ENCODE results near the gene CHIC1.
"Not testable (repeated sequence)": the region's sequence is repeated elsewhere in the genome, so short reads cannot be mapped to it uniquely, and the experiment has no call there.

CHIC1 gene

GRCh38 chrX:73562984-73563737 is at the start of gene CHIC1:
Gene CHIC1 (plus strand): TSS chrX:73563197. CDS start chrX:73563285, 88 bp downstream.
- peak; percentile 59 for DNase-seq

GRCh38 chrX:73522823-73523222 is 40.2 kb upstream of the CHIC1 start:
- not testable (repeated sequence) for DNase-seq

GRCh38 chrX:73524906-73525305 is 38.1 kb upstream of the CHIC1 start:
- no peak for DNase-seq

- DNase-seq = no peak
These were observed 36.9 kb upstream of the CHIC1 start for GRCh38 chrX:73525928-73526690.

GRCh38 chrX:73531655-73532054 is 31.3 kb upstream of the CHIC1 start:
- not testable (repeated sequence) for DNase-seq

- no peak for DNase-seq
These were observed 6.8 kb upstream of the CHIC1 start for GRCh38 chrX:73556159-73556558.

GRCh38 chrX:73561801-73562200 is 1.2 kb upstream of the CHIC1 start:
- no peak for DNase-seq

- DNase-seq = no peak
These were observed 539 bp upstream of the CHIC1 start for GRCh38 chrX:73562458-73562857.

- DNase-seq = no peak
These were observed 706 bp downstream of the CHIC1 start for GRCh38 chrX:73563738-73564068.

GRCh38 chrX:73577361-73577760 is 14.4 kb downstream of the CHIC1 start:
- peak; percentile 71 for DNase-seq

- no peak for DNase-seq
These were observed 18.1 kb downstream of the CHIC1 start for GRCh38 chrX:73581002-73581628.

GRCh38 chrX:73597758-73598157 is 34.8 kb downstream of the CHIC1 start:
- not testable (repeated sequence) for DNase-seq

- no peak for DNase-seq
These were observed 52.0 kb downstream of the CHIC1 start for GRCh38 chrX:73615022-73615421.

- not testable (repeated sequence) for DNase-seq
These were observed 78.7 kb downstream of the CHIC1 start for GRCh38 chrX:73641669-73642068.

- no peak for DNase-seq
These were observed 84.2 kb downstream of the CHIC1 start for GRCh38 chrX:73647212-73647611.

GRCh38 chrX:73647632-73648322 is 84.8 kb downstream of the CHIC1 start:
- DNase-seq = no peak

- DNase-seq = not testable (repeated sequence)
These were observed 98.3 kb downstream of the CHIC1 start for GRCh38 chrX:73661322-73661721.

- DNase-seq = peak; percentile 48
These were observed 105.8 kb downstream of the CHIC1 start for GRCh38 chrX:73668779-73669178.

GRCh38 chrX:73681408-73681807 is 118.4 kb downstream of the CHIC1 start:
- no peak for DNase-seq

- no peak for DNase-seq
These were observed 120.4 kb downstream of the CHIC1 start for GRCh38 chrX:73683236-73683859.

- DNase-seq = not testable (repeated sequence)
These were observed 144.0 kb downstream of the CHIC1 start for GRCh38 chrX:73707014-73707413.

GRCh38 chrX:73728602-73729001 is 165.6 kb downstream of the CHIC1 start:
- DNase-seq = no peak
